ENCODE data around the gene GATB.

Gene GATB

DNA sequence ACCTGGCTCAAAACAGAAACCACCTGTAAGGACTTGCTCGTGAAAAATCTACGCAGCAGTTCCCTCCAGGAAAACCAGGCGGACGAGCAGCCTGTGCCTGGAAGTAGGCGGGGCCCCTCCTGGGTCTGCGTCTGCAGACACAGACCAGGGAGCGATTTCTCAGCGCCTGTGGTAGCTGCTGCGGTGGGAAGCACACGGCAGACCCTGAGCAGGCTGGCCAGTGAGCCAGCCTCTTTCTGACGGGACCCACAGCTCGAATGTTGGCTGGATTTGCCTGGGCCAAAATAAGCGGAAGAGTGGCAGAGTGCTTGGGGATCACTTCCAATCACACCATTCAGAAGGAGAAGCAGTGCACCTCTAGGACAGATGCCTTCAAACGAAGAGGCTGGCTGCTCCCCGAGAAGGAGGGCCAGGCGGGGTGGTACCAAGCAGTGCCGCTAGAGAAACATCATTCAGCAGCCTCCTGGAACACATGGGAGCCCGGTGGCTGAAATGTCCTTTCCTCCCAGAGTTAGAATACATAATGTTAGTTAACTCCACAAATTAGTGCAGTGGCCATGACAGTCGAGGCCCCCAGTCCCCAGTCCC lies 85.9 kb downstream of the GATB start:
- no peaks in the 10 kb centered on the region for H3K27me3 ChIP-seq (ENCODE audit: control insufficient read depth, insufficient read depth, low read length)
- no peak overlapping the region for H3K4me3 ChIP-seq (ENCODE audit: low read depth, low read length)
- no peak overlapping the region for H3K9ac ChIP-seq (ENCODE audit: low read length)
- peaks cover 16% of the 10 kb centered on the region for H3K4me1 ChIP-seq (ENCODE audit: control insufficient read depth, insufficient read depth, low read length)
- no peaks in the 10 kb centered on the region for H3K9me3 ChIP-seq (ENCODE audit: control insufficient read depth, insufficient read depth, low read depth, low read length)
- no peaks in the 10 kb centered on the region for H3K36me3 ChIP-seq (ENCODE audit: control insufficient read depth, insufficient read depth, low read length)
- H3K27ac ChIP-seq (ENCODE audit: low read depth, low read length): no peak overlapping the region

DNA sequence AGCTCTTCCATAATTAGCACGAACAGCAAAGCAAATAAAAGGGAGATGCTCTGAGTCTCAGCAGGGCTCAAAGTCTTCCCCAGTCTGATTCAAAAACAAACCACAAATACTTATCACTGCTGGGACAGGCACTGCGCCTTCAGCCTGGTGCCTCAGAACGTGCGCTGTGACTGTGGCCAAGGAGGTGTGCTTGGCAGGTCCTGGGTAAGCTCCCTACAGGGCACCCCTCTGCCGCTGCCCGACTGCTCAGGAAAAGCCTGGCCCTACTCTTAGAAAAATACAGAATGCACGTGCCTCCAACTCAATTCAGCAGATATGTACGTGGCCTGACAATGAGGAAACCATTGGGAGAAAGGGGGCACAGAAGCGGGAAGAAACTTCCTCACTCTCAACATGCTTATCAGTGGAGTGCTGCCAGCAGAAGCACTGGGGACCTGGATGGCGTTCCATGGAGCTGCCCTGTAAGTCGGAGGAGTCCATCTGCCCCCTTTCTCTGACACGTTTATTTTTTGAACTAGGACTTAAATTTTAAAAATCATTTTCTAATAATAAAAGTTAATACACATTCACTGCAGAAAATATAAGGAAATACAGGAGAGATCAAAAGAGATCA lies 86.8 kb downstream of the GATB start:
- Histone ChIP-seq H3K27me3 (ENCODE audit: control insufficient read depth, insufficient read depth, low read length) (no peaks in the 10 kb centered on the region), H3K9ac (ENCODE audit: low read length) (no peak overlapping the region), H3K36me3 (ENCODE audit: control insufficient read depth, insufficient read depth, low read length) (no peaks in the 10 kb centered on the region), H3K4me3 (ENCODE audit: low read depth, low read length) (no peak overlapping the region), H3K27ac (ENCODE audit: low read depth, low read length) (no peak overlapping the region), H3K9me3 (ENCODE audit: control insufficient read depth, insufficient read depth, low read depth, low read length) (no peaks in the 10 kb centered on the region), H3K4me1 (ENCODE audit: control insufficient read depth, insufficient read depth, low read length) (peaks cover 16% of the 10 kb centered on the region)

DNA sequence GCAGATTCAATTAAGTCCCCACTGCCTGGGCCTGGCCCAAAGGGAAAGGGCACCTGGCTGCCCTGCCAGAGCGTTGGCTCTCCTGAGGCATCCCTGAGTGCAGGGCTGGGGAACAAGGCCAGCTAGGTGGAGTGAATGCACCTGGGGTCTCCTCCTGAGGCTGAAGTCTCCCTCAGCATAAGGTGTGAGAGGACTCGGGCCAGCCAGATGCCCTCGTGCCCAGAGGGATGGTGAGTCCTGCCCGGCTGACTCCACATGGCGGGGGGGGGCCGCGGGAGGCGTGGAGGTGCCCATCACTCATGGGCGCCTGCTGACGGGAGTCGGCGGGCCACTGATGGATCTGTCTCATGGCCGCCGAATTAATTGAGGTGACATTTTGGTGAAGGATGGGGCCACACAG lies 87.8 kb downstream of the GATB start:
- Histone ChIP-seq H3K27ac (ENCODE audit: low read depth, low read length) (no peak overlapping the region), H3K27me3 (ENCODE audit: control insufficient read depth, insufficient read depth, low read length) (no peaks in the 10 kb centered on the region)

DNA sequence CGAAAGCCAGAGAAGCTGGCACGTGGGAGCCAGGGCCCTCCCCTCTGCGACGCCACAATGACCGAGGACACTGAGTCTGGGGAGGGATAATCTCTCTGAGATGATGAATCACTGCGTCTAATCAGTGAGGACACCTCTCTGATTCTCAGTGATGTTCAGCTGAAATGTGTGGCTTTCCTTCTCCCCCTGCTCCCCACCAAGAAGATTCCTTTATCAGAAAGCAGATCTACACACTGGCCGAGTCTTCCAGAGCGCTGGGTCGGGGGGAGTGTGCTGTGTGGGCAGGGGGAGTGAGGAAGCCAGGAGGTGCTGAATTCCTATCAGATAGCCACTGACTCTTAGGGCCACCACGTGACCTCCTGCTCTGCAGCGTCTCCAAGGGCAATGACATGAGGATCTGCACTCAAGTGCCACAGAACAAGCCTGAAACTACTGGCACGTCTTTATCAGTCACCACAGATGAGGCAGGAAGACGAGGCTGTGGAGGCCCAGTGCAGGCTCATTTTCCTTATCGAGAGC lies 89.2 kb downstream of the GATB start:
- Histone ChIP-seq H3K9me3 (ENCODE audit: control insufficient read depth, insufficient read depth, low read depth, low read length) (no peaks in the 10 kb centered on the region), H3K9ac (ENCODE audit: low read length) (no peak overlapping the region), H3K27me3 (ENCODE audit: control insufficient read depth, insufficient read depth, low read length) (no peaks in the 10 kb centered on the region), H3K4me1 (ENCODE audit: control insufficient read depth, insufficient read depth, low read length) (peaks cover 14% of the 10 kb centered on the region), H3K27ac (ENCODE audit: low read depth, low read length) (no peak overlapping the region), H3K36me3 (ENCODE audit: control insufficient read depth, insufficient read depth, low read length) (0 out of 2 replicates have a peak, but pooled peaks cover 2% of the 10 kb centered on the region), H3K4me3 (ENCODE audit: low read depth, low read length) (no peak overlapping the region)

More for the DNA sequence above, 87.8 kb downstream of the GATB start:
- Histone ChIP-seq H3K4me1 (ENCODE audit: control insufficient read depth, insufficient read depth, low read length) (peaks cover 16% of the 10 kb centered on the region), H3K9me3 (ENCODE audit: control insufficient read depth, insufficient read depth, low read depth, low read length) (no peaks in the 10 kb centered on the region), H3K9ac (ENCODE audit: low read length) (no peak overlapping the region), H3K36me3 (ENCODE audit: control insufficient read depth, insufficient read depth, low read length) (0 out of 2 replicates have a peak, but pooled peaks cover 2% of the 10 kb centered on the region), H3K4me3 (ENCODE audit: low read depth, low read length) (no peak overlapping the region)

DNA sequence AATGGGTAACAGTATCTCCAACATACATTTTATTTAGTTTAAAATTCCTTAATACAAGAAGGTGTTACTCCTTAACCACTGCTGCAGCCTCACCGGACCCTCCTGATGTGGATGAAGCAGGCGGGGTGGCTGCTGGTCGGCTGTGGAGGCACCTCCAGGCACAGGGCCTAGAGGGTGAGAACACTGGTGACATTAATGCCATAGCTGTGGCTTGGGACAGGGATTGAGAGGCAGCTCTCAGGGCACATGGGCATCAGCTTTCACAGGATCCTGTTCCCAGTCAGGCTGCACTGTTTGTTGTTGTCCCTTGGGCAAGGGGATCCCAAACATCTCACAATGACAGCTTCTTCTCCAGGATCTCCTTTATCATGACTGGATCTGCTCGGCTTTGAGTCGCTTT lies 90.0 kb downstream of the GATB start:
- Histone ChIP-seq H3K4me1 (ENCODE audit: control insufficient read depth, insufficient read depth, low read length) (peaks cover 14% of the 10 kb centered on the region), H3K9ac (ENCODE audit: low read length) (no peak overlapping the region), H3K27ac (ENCODE audit: low read depth, low read length) (no peak overlapping the region), H3K27me3 (ENCODE audit: control insufficient read depth, insufficient read depth, low read length) (no peaks in the 10 kb centered on the region), H3K9me3 (ENCODE audit: control insufficient read depth, insufficient read depth, low read depth, low read length) (no peaks in the 10 kb centered on the region), H3K4me3 (ENCODE audit: low read depth, low read length) (no peak overlapping the region), H3K36me3 (ENCODE audit: control insufficient read depth, insufficient read depth, low read length) (0 out of 2 replicates have a peak, but pooled peaks cover 2% of the 10 kb centered on the region)

DNA sequence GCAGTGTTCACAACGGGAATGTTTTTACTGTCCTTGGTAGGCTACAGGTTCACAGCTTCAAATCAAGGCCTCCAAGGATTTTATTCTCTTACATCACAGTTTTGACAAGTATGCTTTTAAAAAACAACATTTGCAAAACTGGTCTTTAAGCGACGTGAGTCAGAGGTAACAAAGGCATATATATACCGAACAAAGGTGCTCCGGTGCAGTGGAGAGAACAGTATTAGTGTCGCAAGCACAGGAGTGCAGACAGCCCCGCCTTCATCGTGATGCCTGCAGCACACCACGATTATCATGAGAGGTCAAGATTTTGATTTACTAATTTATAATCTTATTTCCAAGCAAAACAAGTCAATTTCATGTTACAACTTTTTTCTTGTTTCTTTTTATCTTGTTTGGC lies 90.8 kb downstream of the GATB start:
- Histone ChIP-seq H3K9me3 (ENCODE audit: control insufficient read depth, insufficient read depth, low read depth, low read length) (no peaks in the 10 kb centered on the region), H3K27ac (ENCODE audit: low read depth, low read length) (no peak overlapping the region), H3K27me3 (ENCODE audit: control insufficient read depth, insufficient read depth, low read length) (no peaks in the 10 kb centered on the region), H3K36me3 (ENCODE audit: control insufficient read depth, insufficient read depth, low read length) (peaks cover 2% of the 10 kb centered on the region; the same call in 1 of the 2 replicates), H3K4me1 (ENCODE audit: control insufficient read depth, insufficient read depth, low read length) (peaks cover 10% of the 10 kb centered on the region), H3K9ac (ENCODE audit: low read length) (no peak overlapping the region), H3K4me3 (ENCODE audit: low read depth, low read length) (no peak overlapping the region)

DNA sequence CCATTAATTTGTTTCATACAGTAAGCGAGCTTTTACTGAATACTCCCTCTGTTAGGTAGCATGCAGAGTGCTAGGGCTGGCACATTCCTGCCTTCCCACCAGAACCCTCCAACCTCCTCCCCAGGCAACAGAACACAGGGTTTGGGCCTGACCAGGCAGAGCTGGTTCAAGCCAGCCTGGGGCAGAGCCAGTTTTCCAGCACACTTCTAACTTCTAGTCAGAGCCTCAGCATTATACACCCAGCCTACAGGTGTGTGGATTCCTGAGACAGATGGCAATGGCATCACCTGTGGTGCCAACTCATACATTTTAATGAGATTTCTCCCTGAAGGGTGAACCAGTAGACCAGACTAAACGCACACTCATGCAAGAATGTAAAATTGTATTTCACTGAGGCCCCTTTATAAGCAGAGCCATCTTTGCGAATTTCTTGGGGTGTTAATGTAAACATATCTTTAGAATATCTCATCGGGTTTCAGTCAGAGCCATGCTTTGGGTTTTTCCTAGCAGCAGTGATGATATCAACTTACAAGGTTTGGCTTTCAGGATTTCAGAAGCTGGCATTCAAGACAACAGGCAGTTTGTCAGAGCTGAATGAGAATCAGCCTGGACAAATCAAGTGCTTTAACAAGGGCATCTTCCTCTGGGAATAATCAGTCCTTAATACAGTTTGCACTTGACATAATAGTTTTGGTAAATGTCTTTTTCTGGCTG lies 92.0 kb downstream of the GATB start:
- H3K4me1 ChIP-seq (ENCODE audit: control insufficient read depth, insufficient read depth, low read length): peaks cover 2% of the 10 kb centered on the region
- H3K4me3 ChIP-seq (ENCODE audit: low read depth, low read length): no peak overlapping the region
- H3K36me3 ChIP-seq (ENCODE audit: control insufficient read depth, insufficient read depth, low read length): peaks cover 2% of the 10 kb centered on the region; the same call in 1 of the 2 replicates
- H3K9ac ChIP-seq (ENCODE audit: low read length): no peak overlapping the region
- no peaks in the 10 kb centered on the region for H3K9me3 ChIP-seq (ENCODE audit: control insufficient read depth, insufficient read depth, low read depth, low read length)
- H3K27ac ChIP-seq (ENCODE audit: low read depth, low read length): no peak overlapping the region
- H3K27me3 ChIP-seq (ENCODE audit: control insufficient read depth, insufficient read depth, low read length): no peaks in the 10 kb centered on the region

DNA sequence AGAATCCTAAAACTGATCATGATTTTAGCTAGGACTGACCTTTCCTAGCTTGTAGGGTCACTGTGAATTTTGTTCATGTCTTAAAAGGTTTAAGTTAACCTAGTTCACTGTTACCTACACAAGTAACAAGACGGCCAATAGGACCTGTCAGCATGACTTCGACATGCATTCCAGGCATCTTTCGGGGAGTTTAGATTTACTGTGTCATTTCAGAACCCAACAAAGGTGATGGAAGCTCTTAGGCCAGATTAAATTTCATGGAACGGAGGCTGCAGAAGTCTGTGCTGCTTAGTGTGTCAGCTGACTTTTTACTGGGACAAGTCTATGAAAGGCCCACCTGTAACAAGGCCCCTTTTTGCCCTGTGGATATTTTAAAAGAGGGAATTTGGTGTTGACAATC lies 93.1 kb downstream of the GATB start:
- Histone ChIP-seq H3K4me1 (ENCODE audit: control insufficient read depth, insufficient read depth, low read length) (no peaks in the 10 kb centered on the region), H3K4me3 (ENCODE audit: low read depth, low read length) (no peak overlapping the region), H3K9ac (ENCODE audit: low read length) (no peak overlapping the region), H3K27ac (ENCODE audit: low read depth, low read length) (no peak overlapping the region), H3K9me3 (ENCODE audit: control insufficient read depth, insufficient read depth, low read depth, low read length) (no peaks in the 10 kb centered on the region), H3K27me3 (ENCODE audit: control insufficient read depth, insufficient read depth, low read length) (no peaks in the 10 kb centered on the region), H3K36me3 (ENCODE audit: control insufficient read depth, insufficient read depth, low read length) (peaks cover 7% of the 10 kb centered on the region)

DNA sequence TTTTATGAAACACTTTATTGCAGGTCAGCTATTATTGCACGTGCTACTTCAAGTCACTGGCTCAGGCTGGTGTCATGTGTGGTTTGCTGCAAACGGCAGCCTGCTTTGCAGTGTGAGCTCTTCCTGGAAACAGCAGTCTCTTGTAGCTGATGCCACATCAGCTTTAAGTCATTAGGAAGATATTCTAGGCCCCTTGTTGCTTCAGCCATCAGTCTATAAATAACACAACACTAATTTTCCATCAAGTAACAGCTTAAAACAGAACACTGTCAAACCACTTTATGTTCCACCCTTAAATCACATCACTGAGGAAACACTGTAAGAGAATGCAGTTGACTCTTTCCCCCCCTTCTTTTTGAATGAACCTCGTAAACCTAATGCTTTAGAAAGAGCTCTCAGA lies 93.8 kb downstream of the GATB start:
- H3K36me3 ChIP-seq (ENCODE audit: control insufficient read depth, insufficient read depth, low read length): peaks cover 7% of the 10 kb centered on the region
- H3K27me3 ChIP-seq (ENCODE audit: control insufficient read depth, insufficient read depth, low read length): no peaks in the 10 kb centered on the region
- no peaks in the 10 kb centered on the region for H3K9me3 ChIP-seq (ENCODE audit: control insufficient read depth, insufficient read depth, low read depth, low read length)
- H3K4me1 ChIP-seq (ENCODE audit: control insufficient read depth, insufficient read depth, low read length): no peaks in the 10 kb centered on the region
- no peak overlapping the region for H3K9ac ChIP-seq (ENCODE audit: low read length)
- no peak overlapping the region for H3K4me3 ChIP-seq (ENCODE audit: low read depth, low read length)
- H3K27ac ChIP-seq (ENCODE audit: low read depth, low read length): no peak overlapping the region

DNA sequence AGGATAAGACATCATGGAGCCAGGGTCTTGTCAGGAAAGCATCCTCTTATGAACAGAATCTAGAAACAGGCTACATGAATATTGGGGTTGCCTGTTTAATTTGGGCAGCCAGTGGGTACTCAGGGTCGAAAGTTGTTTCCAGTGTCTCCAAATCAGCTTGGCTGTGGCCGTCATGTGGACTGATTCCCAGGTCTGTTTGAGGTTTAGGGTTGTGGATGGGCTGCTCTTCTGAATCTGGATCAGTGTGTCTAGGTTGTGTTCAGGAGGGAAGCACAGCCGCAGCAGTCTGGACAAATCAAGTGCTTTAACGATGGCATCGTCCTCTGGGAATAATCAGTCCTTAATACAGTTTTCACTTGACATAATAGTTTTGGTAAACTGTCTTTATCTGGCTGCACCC lies 94.3 kb downstream of the GATB start:
- no peak overlapping the region for H3K4me3 ChIP-seq (ENCODE audit: low read depth, low read length)
- H3K4me1 ChIP-seq (ENCODE audit: control insufficient read depth, insufficient read depth, low read length): no peaks in the 10 kb centered on the region
- no peaks in the 10 kb centered on the region for H3K27me3 ChIP-seq (ENCODE audit: control insufficient read depth, insufficient read depth, low read length)
- H3K27ac ChIP-seq (ENCODE audit: low read depth, low read length): no peak overlapping the region
- H3K36me3 ChIP-seq (ENCODE audit: control insufficient read depth, insufficient read depth, low read length): peaks cover 10% of the 10 kb centered on the region
- no peak overlapping the region for H3K9ac ChIP-seq (ENCODE audit: low read length)
- no peaks in the 10 kb centered on the region for H3K9me3 ChIP-seq (ENCODE audit: control insufficient read depth, insufficient read depth, low read depth, low read length)

DNA sequence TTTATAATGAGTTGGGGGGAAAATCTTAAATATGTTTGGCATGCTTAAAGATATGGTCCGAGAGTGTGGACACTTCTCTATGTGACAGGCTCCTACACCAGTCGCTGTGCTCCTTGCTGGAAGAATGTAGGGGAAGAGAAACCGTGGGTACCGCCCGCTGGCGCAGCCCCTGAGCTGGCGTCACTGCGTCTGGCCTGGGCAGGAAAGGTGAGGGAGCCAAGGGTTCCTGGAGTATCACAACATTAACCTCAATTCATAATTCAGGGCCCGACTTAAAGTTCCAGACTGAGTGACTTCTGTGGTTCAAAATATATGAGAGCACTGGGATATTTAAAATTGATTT lies 95.1 kb downstream of the GATB start:
- Histone ChIP-seq H3K9me3 (ENCODE audit: control insufficient read depth, insufficient read depth, low read depth, low read length) (no peaks in the 10 kb centered on the region), H3K36me3 (ENCODE audit: control insufficient read depth, insufficient read depth, low read length) (peaks cover 10% of the 10 kb centered on the region), H3K27me3 (ENCODE audit: control insufficient read depth, insufficient read depth, low read length) (no peaks in the 10 kb centered on the region), H3K4me1 (ENCODE audit: control insufficient read depth, insufficient read depth, low read length) (no peaks in the 10 kb centered on the region), H3K9ac (ENCODE audit: low read length) (no peak overlapping the region), H3K4me3 (ENCODE audit: low read depth, low read length) (no peak overlapping the region), H3K27ac (ENCODE audit: low read depth, low read length) (no peak overlapping the region)

Data from HUES6 (cell line).